Keratinocyte (primary cell): ENCODE results near the gene SRSF12. TPM values are rescaled to one million over a fixed set of nuclear protein-coding genes. Genes with fewer than 3 reads are reported as not detected.

ENCODE experiments used
- DNase-seq: peaks from one replicate; pipeline ENCODE4 v3.0.0-alpha.2; 2011; ENCODE audit warnings: low read depth, missing footprints, low spot score
- FAIRE-seq: peaks from 2 replicates; lab custom pipeline; 2011; peaks lifted over from hg19 to GRCh38; lab: Jason Lieb, UNC
- H2AFZ ChIP-seq: 2 replicates; pipeline ENCODE4 v1.6.0; 2012; ENCODE audit warnings: low read length, control low read depth, inconsistent platforms; ENCODE audit not compliant: control insufficient read depth
- H3K27ac ChIP-seq: 2 replicates; pipeline ENCODE4 v1.5.1; 2011; ENCODE audit warnings: low read length; ENCODE audit not compliant: control insufficient read depth, insufficient read depth
- H3K27me3 ChIP-seq: 3 replicates; pipeline ENCODE4 v1.6.0; 2011; ENCODE audit warnings: low read length; ENCODE audit not compliant: control insufficient read depth, insufficient read depth; ENCODE audit errors: extremely low read depth
- H3K36me3 ChIP-seq, 2 experiments: 2 replicates in 1 of 2; 3 replicates in 1 of 2; pipeline ENCODE4 v1.5.1; 2011; ENCODE audit warnings: low read length in 2 of 2, mild to moderate bottlenecking in 1 of 2; ENCODE audit not compliant: control insufficient read depth in 2 of 2, insufficient read depth in 2 of 2; ENCODE audit errors: extremely low read depth in 1 of 2
- H3K4me1 ChIP-seq: 3 replicates; pipeline ENCODE4 v1.5.1; 2011; ENCODE audit warnings: low read length; ENCODE audit not compliant: control insufficient read depth, insufficient read depth; ENCODE audit errors: extremely low read depth
- H3K4me2 ChIP-seq: 3 replicates; pipeline ENCODE4 v1.6.0; 2011; ENCODE audit warnings: low read depth, low read length; ENCODE audit not compliant: control insufficient read depth, insufficient read depth; ENCODE audit errors: extremely low read depth
- H3K4me3 ChIP-seq, 3 experiments: fragments of 200-600 bp in 1 of 3; sonication (generic) in 1 of 3; 2 replicates in 2 of 3; 3 replicates in 1 of 3; pipeline ENCODE4 v1.5.1; 2011 to 2016; ENCODE audit warnings: low read length in 3 of 3, mild to moderate bottlenecking in 3 of 3, control low read depth in 2 of 3, inconsistent platforms in 1 of 3, low read depth in 1 of 3, mixed read lengths in 1 of 3, mixed run types in 1 of 3, moderate library complexity in 1 of 3; ENCODE audit not compliant: control insufficient read depth in 2 of 3, insufficient read depth in 2 of 3; ENCODE audit errors: extremely low read depth in 1 of 3
- H3K79me2 ChIP-seq: 2 replicates; pipeline ENCODE4 v1.6.0; 2012; ENCODE audit warnings: low read length; ENCODE audit not compliant: control insufficient read depth, insufficient read depth
- H3K9ac ChIP-seq: 3 replicates; pipeline ENCODE4 v1.6.0; 2011; ENCODE audit warnings: low read length; ENCODE audit not compliant: control insufficient read depth, insufficient read depth; ENCODE audit errors: extremely low read depth
- H3K9me1 ChIP-seq: 3 replicates; pipeline ENCODE4 v1.6.0; 2011; ENCODE audit warnings: low read length; ENCODE audit not compliant: control insufficient read depth, insufficient read depth; ENCODE audit errors: extremely low read depth
- H3K9me3 ChIP-seq: 2 replicates; pipeline ENCODE4 v1.5.1; 2012; ENCODE audit warnings: low read depth, low read length; ENCODE audit not compliant: control insufficient read depth
- H4K20me1 ChIP-seq: 3 replicates; pipeline ENCODE4 v1.6.0; 2011; ENCODE audit warnings: low read length; ENCODE audit not compliant: control insufficient read depth, insufficient read depth; ENCODE audit errors: extremely low read depth
- EZH2 ChIP-seq: IDR thresholded peaks from one replicate; pipeline ENCODE4 v1.6.1; 2012; ENCODE audit warnings: inconsistent platforms, mild to moderate bottlenecking, low read length, moderate library complexity
- dilution Hi-C: fragments of 300-500 bp; cut with MboI; formaldehyde crosslinking; loops from one replicate; pipeline ENCODE4 v1.7.0; 2020; ENCODE audit warnings: low sequenced_read_pairs; ENCODE audit not compliant: extremely low pct_ligation_motif_present
- polyA plus RNA-seq, 5 experiments: library from polyadenylated mRNA; depleted of rRNA in 3 of 5; stranded (reverse) in 3 of 5; stranded (forward) in 1 of 5; unstranded in 1 of 5; fragments of >200 nt; gene quantifications; 1 replicate in 1 of 5; 2 replicates in 3 of 5; 3 replicates in 1 of 5; pipeline versions ENCODE4 v1.2.1 to v1.2.3, GENCODE V29; 2011 to 2012; ENCODE audit warnings: missing spikeins in 2 of 5, low read depth in 1 of 5, low replicate concordance in 1 of 5
- TF ChIP-seq, protein P1 (sequence below), 3 experiments: IDR thresholded peaks in 1 of 3; conservative IDR thresholded peaks in 1 of 3; optimal IDR thresholded peaks in 1 of 3; 2 replicates in 2 of 3; 3 replicates in 1 of 3; pipeline versions ENCODE3 to v1.5.1; 2011; ENCODE audit warnings: low read length in 3 of 3, mild to moderate bottlenecking in 3 of 3, moderate library complexity in 2 of 3, control low read depth in 1 of 3, inconsistent platforms in 1 of 3; ENCODE audit not compliant: insufficient read depth in 2 of 3; ENCODE audit errors: extremely low read depth in 1 of 3

SRSF12 gene
- polyA plus RNA-seq, 1 donor (not counting 4 experiments of a cell fraction or from before 2014, with no cell fraction given): 0.28 TPM

DNA sequence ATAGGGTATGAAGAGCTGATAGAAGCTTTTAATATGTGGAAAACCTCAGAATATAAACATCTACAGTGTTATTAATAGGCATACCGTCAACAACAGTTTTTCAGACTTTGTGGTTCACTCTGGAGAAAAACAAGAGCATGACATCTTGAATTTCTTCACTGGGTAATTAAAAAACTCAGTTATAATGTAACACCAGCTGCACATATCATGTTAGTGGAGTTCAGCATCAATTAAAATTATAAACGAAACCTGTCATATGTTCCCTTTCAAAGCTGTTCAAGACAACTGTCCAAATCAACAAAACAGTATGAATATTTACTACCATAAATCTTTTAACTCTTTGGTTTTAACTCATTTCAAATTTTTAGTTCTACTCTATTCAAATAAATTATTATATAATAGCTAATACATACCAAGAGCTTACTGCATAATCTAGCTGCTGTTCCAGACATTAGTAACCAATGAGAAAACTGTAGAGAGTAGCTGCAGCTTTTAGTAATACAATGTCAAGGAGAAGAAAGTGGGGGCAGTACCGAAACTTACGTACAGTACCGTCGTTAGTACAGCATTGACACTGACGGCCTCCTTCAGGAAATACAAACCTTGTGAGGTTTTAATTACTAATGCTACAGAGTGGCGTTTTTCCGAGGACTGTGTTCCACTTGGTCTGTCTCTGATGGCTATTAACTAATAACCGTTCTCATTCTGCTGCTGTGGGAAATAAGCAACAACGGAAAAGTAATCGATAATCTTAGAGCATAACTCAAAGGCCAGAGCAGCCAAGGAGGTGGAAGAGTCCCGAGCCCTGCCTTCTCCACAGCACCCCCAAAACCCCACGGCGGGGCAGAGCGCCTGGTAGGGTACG is 27.5 kb upstream of the SRSF12 start:
- peak overlapping the region; percentile 58 for H3K4me2 ChIP-seq
- H3K9me1 ChIP-seq: no peaks in the 10 kb centered on the region
- peak overlapping the region; percentile 82 for H3K9ac ChIP-seq
- peaks cover 3% of the 10 kb centered on the region for H3K79me2 ChIP-seq
- no peaks in the 10 kb centered on the region for H3K9me3 ChIP-seq
- H3K4me3 ChIP-seq: peak overlapping the region; percentile 50 to 87 (median 75)
- dilution Hi-C loops: no loop called here
- DNase-seq (no peak), FAIRE-seq (no peak)
- H3K27me3 ChIP-seq: no peaks in the 10 kb centered on the region
- H2AFZ ChIP-seq: peak overlapping the region; percentile 88
- H3K36me3 ChIP-seq: no peaks in the 10 kb centered on the region
- TF ChIP-seq, protein P1, sequence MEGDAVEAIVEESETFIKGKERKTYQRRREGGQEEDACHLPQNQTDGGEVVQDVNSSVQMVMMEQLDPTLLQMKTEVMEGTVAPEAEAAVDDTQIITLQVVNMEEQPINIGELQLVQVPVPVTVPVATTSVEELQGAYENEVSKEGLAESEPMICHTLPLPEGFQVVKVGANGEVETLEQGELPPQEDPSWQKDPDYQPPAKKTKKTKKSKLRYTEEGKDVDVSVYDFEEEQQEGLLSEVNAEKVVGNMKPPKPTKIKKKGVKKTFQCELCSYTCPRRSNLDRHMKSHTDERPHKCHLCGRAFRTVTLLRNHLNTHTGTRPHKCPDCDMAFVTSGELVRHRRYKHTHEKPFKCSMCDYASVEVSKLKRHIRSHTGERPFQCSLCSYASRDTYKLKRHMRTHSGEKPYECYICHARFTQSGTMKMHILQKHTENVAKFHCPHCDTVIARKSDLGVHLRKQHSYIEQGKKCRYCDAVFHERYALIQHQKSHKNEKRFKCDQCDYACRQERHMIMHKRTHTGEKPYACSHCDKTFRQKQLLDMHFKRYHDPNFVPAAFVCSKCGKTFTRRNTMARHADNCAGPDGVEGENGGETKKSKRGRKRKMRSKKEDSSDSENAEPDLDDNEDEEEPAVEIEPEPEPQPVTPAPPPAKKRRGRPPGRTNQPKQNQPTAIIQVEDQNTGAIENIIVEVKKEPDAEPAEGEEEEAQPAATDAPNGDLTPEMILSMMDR (optimal IDR thresholded peaks at IDR 0.05 in 1 of 3, IDR thresholded peaks at IDR 0.05 in 1 of 3, conservative IDR thresholded peaks at IDR 0.05 in 1 of 3; ENCODE audit: extremely low read depth in 1 of 3, insufficient read depth in 2 of 3, low read length in 3 of 3): no peak
- no peak for TF ChIP-seq EZH2
- no peaks in the 10 kb centered on the region for H4K20me1 ChIP-seq
- H3K27ac ChIP-seq: peak overlapping the region; percentile 75
- no peaks in the 10 kb centered on the region for H3K4me1 ChIP-seq

DNA sequence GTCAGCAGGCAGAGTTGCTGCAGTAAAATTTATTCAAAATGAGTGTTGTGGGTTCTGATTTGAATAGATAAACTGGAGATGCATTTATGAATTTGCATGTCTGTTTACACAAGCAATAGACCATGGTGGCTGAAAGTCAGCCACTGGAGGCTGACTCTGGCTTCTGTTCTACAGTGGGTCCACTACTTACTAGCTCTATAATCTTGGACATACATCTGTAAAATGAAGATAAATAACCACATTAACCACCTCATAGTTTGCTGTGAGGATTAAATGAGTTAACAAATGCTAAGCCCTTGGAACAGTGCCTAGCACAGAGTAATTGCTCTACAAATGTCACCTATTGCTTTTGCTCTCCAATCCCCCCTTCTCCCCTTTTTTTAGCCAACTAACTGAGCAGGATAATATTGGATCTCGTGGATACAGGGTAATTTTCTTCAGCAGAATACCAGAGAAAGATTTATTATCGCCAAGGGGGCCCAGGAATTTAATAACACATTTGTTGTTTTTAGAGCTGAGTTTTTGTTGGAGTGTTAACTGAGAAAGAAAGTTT is 26.6 kb upstream of the SRSF12 start:
- Histone ChIP-seq H2AFZ (no peak overlapping the region), H3K36me3 (no peaks in the 10 kb centered on the region), H3K27ac (no peak overlapping the region), H3K4me3 (no peak overlapping the region), H4K20me1 (no peaks in the 10 kb centered on the region), H3K27me3 (no peaks in the 10 kb centered on the region), H3K79me2 (peaks cover 3% of the 10 kb centered on the region), H3K9me3 (no peaks in the 10 kb centered on the region), H3K4me2 (no peak overlapping the region), H3K4me1 (peaks cover under 1% of the 10 kb centered on the region), H3K9ac (no peak overlapping the region), H3K9me1 (no peaks in the 10 kb centered on the region)
- TF ChIP-seq, protein P1 (optimal IDR thresholded peaks at IDR 0.05 in 1 of 3, IDR thresholded peaks at IDR 0.05 in 1 of 3, conservative IDR thresholded peaks at IDR 0.05 in 1 of 3; ENCODE audit: extremely low read depth in 1 of 3, insufficient read depth in 2 of 3, low read length in 3 of 3): no peak
- TF ChIP-seq EZH2: no peak
- dilution Hi-C loops: no loop called here
- FAIRE-seq (no peak), DNase-seq (no peak)
